GM19438 (cell line): ENCODE data around the gene NTN1.

Experiments used
- ATAC-seq: cut with Tn5 transposase; IDR thresholded peaks from one replicate; pipeline ENCODE4 v1.9.1; 2021; ENCODE audit warnings: low read depth; ENCODE audit not compliant: unreplicated experiment

NTN1 gene

GRCh38 chr17:9035249-9035648, 13.9 kb downstream of the NTN1 start:
- ATAC-seq = no peak

- no peak for ATAC-seq
Observed at GRCh38 chr17:9036336-9036735, 15.0 kb downstream of the NTN1 start.

- ATAC-seq = no peak
Observed at GRCh38 chr17:9037736-9038135, 16.4 kb downstream of the NTN1 start.

- no peak for ATAC-seq
Observed at GRCh38 chr17:9038380-9038779, 17.1 kb downstream of the NTN1 start.

GRCh38 chr17:9044772-9045463, 23.6 kb downstream of the NTN1 start:
- ATAC-seq = no peak

GRCh38 chr17:9050801-9051401, 29.6 kb downstream of the NTN1 start:
- no peak for ATAC-seq

- ATAC-seq = no peak
Observed at GRCh38 chr17:9051561-9051960, 30.3 kb downstream of the NTN1 start.

- ATAC-seq = no peak
Observed at GRCh38 chr17:9052921-9053320, 31.6 kb downstream of the NTN1 start.

GRCh38 chr17:9053406-9053805, 32.1 kb downstream of the NTN1 start:
- no peak for ATAC-seq

GRCh38 chr17:9054126-9054975, 33.0 kb downstream of the NTN1 start:
- no peak for ATAC-seq

GRCh38 chr17:9055281-9055680, 34.0 kb downstream of the NTN1 start:
- no peak for ATAC-seq

- no peak for ATAC-seq
Observed at GRCh38 chr17:9056566-9056965, 35.3 kb downstream of the NTN1 start.

GRCh38 chr17:9057310-9057709, 36.0 kb downstream of the NTN1 start:
- ATAC-seq = no peak

- ATAC-seq = no peak
Observed at GRCh38 chr17:9062399-9062902, 41.1 kb downstream of the NTN1 start.

GRCh38 chr17:9064311-9064834, 43.1 kb downstream of the NTN1 start:
- ATAC-seq = no peak

- ATAC-seq = no peak
Observed at GRCh38 chr17:9071016-9071415, 49.7 kb downstream of the NTN1 start.

GRCh38 chr17:9071811-9072498, 50.6 kb downstream of the NTN1 start:
- ATAC-seq = no peak

- ATAC-seq = no peak
Observed at GRCh38 chr17:9072696-9073339, 51.5 kb downstream of the NTN1 start.

- ATAC-seq = no peak
Observed at GRCh38 chr17:9074131-9074530, 52.8 kb downstream of the NTN1 start.

GRCh38 chr17:9079461-9080103, 58.3 kb downstream of the NTN1 start:
- no peak for ATAC-seq
